Stomach (tissue), 4 donors: ENCODE results near the gene SLC15A2.

Source experiments
- POLR2AphosphoS5 ChIP-seq, 3 donors: sonication (generic); formaldehyde crosslinking; IDR thresholded peaks; one replicate each; pipeline ENCODE4 v1.6.1; 2016; ENCODE audit warnings: antibody characterized with exemption in 3 of 3
- TF ChIP-seq, protein P1 (sequence below), 7 experiments: fragments of 450-650 bp in 4 of 7; fragments of 200-600 bp in 3 of 7; sonication (generic) in 3 of 7; IDR thresholded peaks; one replicate each; pipeline ENCODE4 v1.5.1; 2016 to 2019; ENCODE audit warnings: antibody characterized with exemption in 7 of 7, control low read depth in 2 of 7, mild to moderate bottlenecking in 1 of 7

- TF ChIP-seq, protein P1, sequence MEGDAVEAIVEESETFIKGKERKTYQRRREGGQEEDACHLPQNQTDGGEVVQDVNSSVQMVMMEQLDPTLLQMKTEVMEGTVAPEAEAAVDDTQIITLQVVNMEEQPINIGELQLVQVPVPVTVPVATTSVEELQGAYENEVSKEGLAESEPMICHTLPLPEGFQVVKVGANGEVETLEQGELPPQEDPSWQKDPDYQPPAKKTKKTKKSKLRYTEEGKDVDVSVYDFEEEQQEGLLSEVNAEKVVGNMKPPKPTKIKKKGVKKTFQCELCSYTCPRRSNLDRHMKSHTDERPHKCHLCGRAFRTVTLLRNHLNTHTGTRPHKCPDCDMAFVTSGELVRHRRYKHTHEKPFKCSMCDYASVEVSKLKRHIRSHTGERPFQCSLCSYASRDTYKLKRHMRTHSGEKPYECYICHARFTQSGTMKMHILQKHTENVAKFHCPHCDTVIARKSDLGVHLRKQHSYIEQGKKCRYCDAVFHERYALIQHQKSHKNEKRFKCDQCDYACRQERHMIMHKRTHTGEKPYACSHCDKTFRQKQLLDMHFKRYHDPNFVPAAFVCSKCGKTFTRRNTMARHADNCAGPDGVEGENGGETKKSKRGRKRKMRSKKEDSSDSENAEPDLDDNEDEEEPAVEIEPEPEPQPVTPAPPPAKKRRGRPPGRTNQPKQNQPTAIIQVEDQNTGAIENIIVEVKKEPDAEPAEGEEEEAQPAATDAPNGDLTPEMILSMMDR (IDR thresholded peaks at IDR 0.05) = no peak
- no peak for TF ChIP-seq POLR2AphosphoS5 (IDR thresholded peaks at IDR 0.05)
These were observed at the start of gene SLC15A2 for GRCh38 chr3:121894301-121894990.
